Measurements from ENCODE around the gene SLC25A29. TPM values are rescaled to one million over a fixed set of nuclear protein-coding genes. Genes with fewer than 3 reads are reported as not detected.

The SLC25A29 gene
- total and polyA plus RNA-seq, 2 donors from 2014 or later = 88.5 to 152 TPM

DNA sequence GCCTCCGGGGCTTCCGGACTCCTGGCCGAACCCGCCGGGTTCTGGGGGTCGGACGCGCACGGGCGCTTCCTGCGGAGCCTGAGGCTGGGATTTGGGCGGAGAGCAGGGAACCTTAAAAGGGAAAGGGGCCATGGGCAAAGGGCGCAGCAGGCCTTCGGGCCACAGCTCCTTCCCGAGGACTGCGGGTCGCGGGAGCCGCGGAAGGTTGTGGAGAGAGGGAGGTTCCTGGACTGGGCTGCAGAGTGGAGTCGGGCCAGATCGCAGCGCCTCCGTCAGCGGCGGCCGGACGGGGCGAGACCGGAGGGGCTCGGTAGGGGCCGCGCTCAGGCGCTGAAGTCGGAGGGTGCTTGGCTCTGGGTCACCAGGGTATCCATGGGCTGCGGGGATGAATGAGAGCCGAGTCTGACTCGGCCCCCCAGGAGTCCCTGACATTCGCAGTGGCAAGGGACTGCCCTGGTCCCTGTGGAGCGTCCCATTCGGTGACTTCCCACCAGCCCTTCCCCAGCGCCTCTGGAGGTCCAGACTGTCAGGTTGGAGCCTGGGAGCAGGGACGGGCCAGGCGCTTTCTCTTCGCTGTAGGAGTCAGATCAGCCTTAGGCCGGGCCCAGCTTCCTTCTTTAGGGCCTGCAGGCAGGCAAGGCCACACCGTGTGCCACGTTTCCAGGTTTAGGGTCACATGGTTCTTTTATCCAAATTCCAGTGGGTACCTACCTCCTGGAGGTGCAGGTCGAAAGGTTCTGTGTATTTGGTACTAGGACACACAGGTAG lies 938 bp upstream of the SLC25A29 start:
- TF ChIP-seq CTCF (IDR thresholded peaks at IDR 0.05; ENCODE audit: borderline replicate concordance, extremely low read depth, insufficient read depth) = no peak
- DNase-seq (peak in 3 of 5 donors; percentile 39 to 60 (median 48)), FAIRE-seq (no peak)
- Histone ChIP-seq H3K9me3 (ENCODE audit: control insufficient read depth in 2 of 3, insufficient read depth in 1 of 3, low read length in 3 of 3) (no peaks in the 10 kb centered on the region), H3K9ac (ENCODE audit: low read length in 3 of 3) (peak overlapping the region; percentile 33 to 78 (median 77)), H3K36me3 (ENCODE audit: control insufficient read depth in 2 of 3, insufficient read depth in 3 of 3, low read length in 3 of 3) (no peaks in the 10 kb centered on the region), H3K4me1 (ENCODE audit: control insufficient read depth in 2 of 3, insufficient read depth in 2 of 3, low read depth in 1 of 3, low read length in 3 of 3) (peaks cover 0 to 20% (median 0%) of the 10 kb centered on the region in 3 donors), H3K27me3 (ENCODE audit: control insufficient read depth, insufficient read depth, low read length) (no peaks in the 10 kb centered on the region), H3K4me3 (ENCODE audit: low read length in 3 of 3) (peak overlapping the region; percentile 61 to 76 (median 69)), H3K27ac (ENCODE audit: low read depth in 2 of 2, low read length in 2 of 2) (peak overlapping the region; percentile 71 to 77)
- intact Hi-C loops (cut with DNase I) = no loop called here

DNA sequence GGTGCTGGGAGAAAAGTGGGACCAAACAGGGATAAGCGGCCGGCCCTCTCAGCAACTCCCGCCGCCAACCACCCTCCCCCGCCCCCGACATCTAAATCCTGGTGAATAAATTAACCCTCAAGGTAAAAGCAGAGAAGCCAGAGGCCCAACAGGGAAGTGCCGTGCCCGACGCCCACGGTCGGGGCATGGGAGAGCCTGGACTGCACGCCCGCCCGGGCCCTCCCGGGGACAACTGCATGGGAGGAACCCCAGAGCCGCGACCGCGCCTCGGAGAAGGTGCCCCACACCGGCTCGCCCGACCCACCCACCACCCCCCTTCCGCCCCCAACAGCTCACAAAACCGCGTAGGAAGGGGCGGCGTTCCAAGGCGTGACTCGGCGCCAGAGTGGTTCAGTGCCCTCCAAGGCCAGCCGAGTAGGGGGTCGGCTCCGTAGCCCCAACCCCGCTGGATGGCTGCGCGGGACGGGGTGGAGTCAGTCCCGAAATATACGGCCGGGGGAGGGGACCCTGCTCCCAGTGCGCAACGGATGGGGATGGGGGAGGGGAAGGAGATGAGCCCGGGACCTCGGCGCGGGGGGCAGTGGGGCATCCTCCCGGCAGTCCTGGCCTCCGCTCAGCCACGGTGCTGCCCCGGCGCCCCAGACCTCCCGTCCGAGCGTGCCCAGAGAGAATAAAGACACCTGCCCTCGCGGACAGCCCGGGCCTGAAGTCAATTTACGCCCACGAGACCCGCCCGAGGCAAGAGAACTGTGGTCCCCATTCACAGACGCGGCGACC lies 732 bp downstream of the SLC25A29 start:
- no peak for TF ChIP-seq CTCF (IDR thresholded peaks at IDR 0.05; ENCODE audit: borderline replicate concordance, extremely low read depth, insufficient read depth)
- Histone ChIP-seq H3K9me3 (ENCODE audit: control insufficient read depth in 2 of 3, insufficient read depth in 1 of 3, low read length in 3 of 3) (no peaks in the 10 kb centered on the region), H3K36me3 (ENCODE audit: control insufficient read depth in 2 of 3, insufficient read depth in 3 of 3, low read length in 3 of 3) (no peaks in the 10 kb centered on the region), H3K27ac (ENCODE audit: low read depth in 2 of 2, low read length in 2 of 2) (peak overlapping the region; percentile 76 to 89), H3K4me1 (ENCODE audit: control insufficient read depth in 2 of 3, insufficient read depth in 2 of 3, low read depth in 1 of 3, low read length in 3 of 3) (peaks cover 0 to 20% (median 0%) of the 10 kb centered on the region in 3 donors), H3K9ac (ENCODE audit: low read length in 3 of 3) (peak overlapping the region in 2 of 3 donors; percentile 41 to 74), H3K27me3 (ENCODE audit: control insufficient read depth, insufficient read depth, low read length) (no peaks in the 10 kb centered on the region), H3K4me3 (ENCODE audit: low read length in 3 of 3) (peak overlapping the region in 2 of 3 donors; percentile 63 to 69)
- DNase-seq (peak; percentile 48 to 88 (median 68)), FAIRE-seq (no peak)
- intact Hi-C loops (cut with DNase I) = no loop called here

DNA sequence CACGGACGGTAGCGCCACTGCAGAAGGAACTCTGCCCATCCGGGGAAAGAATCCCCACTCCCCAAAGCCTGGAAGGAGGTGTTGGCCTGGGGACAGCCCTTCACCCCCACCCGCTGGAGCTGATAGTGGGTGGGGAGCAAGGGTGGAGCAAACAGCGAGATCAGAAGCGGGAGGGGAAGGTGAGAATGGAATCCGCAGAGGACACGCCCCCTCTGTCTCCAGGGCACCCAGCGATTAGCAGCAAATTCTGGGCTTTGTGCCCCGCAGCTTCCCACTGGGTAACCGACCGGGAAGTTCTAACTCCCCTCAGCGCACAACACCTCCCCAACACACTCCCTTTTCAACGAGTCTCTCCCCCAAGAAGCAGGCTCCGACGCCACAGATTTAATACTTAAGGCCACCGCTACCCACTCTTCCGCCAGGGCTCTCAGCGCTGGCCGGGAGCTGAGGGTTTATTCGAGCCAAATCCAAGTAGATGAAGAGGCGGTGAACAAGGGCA lies 1.4 kb downstream of the SLC25A29 start:
- DNase-seq (peak in 2 of 5 donors; percentile 52 to 88), FAIRE-seq (no peak)
- peak overlapping the region in 2 of 3 donors; percentile 41 to 74 for H3K9ac ChIP-seq (ENCODE audit: low read length in 3 of 3)
- no peaks in the 10 kb centered on the region for H3K9me3 ChIP-seq (ENCODE audit: control insufficient read depth in 2 of 3, insufficient read depth in 1 of 3, low read length in 3 of 3)
- H3K27me3 ChIP-seq (ENCODE audit: control insufficient read depth, insufficient read depth, low read length) = no peaks in the 10 kb centered on the region
- no peak for TF ChIP-seq CTCF (IDR thresholded peaks at IDR 0.05; ENCODE audit: borderline replicate concordance, extremely low read depth, insufficient read depth)
- peaks cover 0 to 20% (median 0%) of the 10 kb centered on the region in 3 donors for H3K4me1 ChIP-seq (ENCODE audit: control insufficient read depth in 2 of 3, insufficient read depth in 2 of 3, low read depth in 1 of 3, low read length in 3 of 3)
- peak overlapping the region; percentile 76 to 89 for H3K27ac ChIP-seq (ENCODE audit: low read depth in 2 of 2, low read length in 2 of 2)
- peak overlapping the region; percentile 45 to 69 (median 63) for H3K4me3 ChIP-seq (ENCODE audit: low read length in 3 of 3)
- intact Hi-C loops (cut with DNase I) = no loop called here
- no peaks in the 10 kb centered on the region for H3K36me3 ChIP-seq (ENCODE audit: control insufficient read depth in 2 of 3, insufficient read depth in 3 of 3, low read length in 3 of 3)

All from kidney (tissue), 14 donors.